ENCODE results near the gene PTBP3. TPM values are rescaled to one million over a fixed set of nuclear protein-coding genes. Genes with fewer than 3 reads are reported as not detected.

PTBP3 gene
- polyA plus RNA-seq, 1 donor: 16.3 TPM

Other genes starting within 250 kb of the PTBP3 start
- gene SUSD1, start 158.3 kb downstream of the PTBP3 start, polyA plus RNA-seq (ENCODE audit: insufficient read length): 8.5 TPM
- gene HSDL2, start 46.5 kb upstream of the PTBP3 start, polyA plus RNA-seq (ENCODE audit: insufficient read length): 75.1 TPM
- 3.8 TPM for gene KIAA1958, start 153.2 kb upstream of the PTBP3 start, polyA plus RNA-seq (ENCODE audit: insufficient read length)

All from hindlimb muscle (tissue), 1 donor.